Fibroblast of skin of back (primary cell): ENCODE data around the gene SERGEF.
A peak's percentile ranks its signal among the peaks of the same experiment; 100 is the strongest.

ENCODE experiments used
- DNase-seq: peaks from one replicate; pipeline ENCODE4 v3.0.0-alpha.2; 2013

The SERGEF gene

DNA sequence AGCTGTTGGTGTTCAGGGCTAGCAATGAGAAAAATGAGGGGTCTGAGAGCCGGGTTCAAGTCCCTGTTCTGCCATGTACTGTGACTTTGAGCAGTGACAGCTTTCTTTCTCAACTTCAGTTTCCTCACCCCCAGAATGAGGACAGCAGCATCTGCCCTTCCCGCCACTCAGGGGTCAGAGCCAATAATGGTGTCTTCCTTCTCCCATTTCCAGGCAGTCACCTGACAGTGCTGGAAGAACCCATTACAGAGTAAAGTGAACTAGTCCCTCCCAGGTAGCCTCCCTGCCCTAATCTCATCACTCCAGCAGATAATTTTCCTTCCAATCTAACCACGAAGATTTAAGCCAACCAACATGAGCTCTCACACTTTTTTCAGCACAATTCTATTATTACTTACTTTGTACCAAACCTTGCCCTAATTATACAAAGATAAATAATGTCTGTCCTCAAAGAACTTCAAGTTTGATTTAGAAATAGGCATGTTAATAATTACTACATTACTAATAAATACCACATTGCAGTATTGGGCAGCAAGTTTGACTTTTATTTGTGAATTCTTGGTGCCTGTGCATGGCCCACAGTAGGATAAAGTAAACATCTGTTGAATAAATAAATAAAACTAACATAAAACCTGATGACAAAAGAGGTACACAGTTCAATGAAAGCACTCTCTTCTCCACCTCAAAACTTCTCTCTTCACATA lies 61.0 kb downstream of the SERGEF start:
- no peak for DNase-seq

DNA sequence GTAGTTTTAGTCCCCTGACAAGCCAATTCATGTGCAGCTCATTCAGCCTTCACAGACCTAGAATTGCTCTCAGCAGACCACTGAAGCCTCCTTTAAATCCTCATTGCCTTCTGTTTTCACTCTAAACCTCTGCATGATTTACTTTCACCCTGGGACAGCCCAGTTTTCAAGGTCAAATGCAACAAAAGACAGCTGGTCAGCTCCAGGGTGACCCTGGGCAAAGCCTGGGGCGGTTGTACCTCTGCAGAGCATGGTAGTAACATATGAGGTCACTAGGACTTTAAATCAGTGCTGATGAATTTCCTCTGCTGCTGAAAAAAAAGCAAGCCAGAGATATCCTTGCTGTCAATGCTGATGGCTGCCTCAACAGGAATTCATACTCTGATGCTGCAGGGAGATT lies 62.2 kb downstream of the SERGEF start:
- no peak for DNase-seq

DNA sequence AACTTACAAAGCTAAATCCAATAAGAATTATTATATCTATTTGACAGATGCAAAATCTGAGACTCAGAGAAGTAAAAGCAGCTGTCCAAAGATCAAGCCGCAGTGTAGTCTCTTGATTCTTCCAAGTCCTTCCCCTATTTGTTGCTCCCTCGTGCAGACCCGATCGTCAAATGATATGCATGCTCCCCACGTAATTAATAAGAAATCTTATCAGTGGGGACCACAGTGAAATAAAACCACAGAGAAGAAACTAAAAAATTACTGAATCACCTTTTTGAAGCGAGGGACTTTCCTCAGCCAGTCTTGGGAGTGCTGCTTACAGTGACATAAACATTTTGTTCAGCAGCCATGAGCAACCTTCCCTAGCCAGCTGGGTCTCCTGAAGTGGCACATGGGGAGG lies 64.6 kb downstream of the SERGEF start:
- DNase-seq = no peak

DNA sequence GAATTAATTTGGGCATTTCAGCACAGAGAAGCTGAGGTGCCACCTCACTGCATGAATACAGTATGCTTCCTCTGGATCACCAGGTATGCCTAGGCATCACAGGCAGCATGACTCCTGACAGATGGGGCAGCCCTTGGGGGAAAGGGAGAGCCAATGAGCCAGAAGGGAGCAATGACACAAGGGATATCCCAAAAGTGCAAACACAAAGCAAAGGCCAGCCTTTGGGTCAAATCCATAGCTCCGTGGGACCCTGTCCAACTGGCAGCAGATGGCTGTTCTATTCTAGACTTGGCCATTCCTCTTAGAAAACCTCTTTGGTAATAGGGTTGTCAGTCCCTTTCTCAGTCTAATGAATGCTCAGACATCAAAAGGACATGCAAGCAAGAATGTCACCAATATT lies 73.3 kb downstream of the SERGEF start:
- DNase-seq = no peak

GRCh38 chr11:17936790-17937189 lies 76.1 kb downstream of the SERGEF start:
- no peak for DNase-seq

- no peak for DNase-seq
Measured at GRCh38 chr11:17934194-17934593, 78.7 kb downstream of the SERGEF start.

GRCh38 chr11:17933708-17934107 lies 79.1 kb downstream of the SERGEF start:
- no peak for DNase-seq

GRCh38 chr11:17932472-17932871 lies 80.4 kb downstream of the SERGEF start:
- DNase-seq = no peak

- DNase-seq = no peak
Measured at GRCh38 chr11:17931595-17931994, 81.3 kb downstream of the SERGEF start.

GRCh38 chr11:17930544-17931125 lies 82.2 kb downstream of the SERGEF start:
- no peak for DNase-seq

- DNase-seq = no peak
Measured at GRCh38 chr11:17929171-17929570, 83.7 kb downstream of the SERGEF start.

GRCh38 chr11:17927681-17928343 lies 85.0 kb downstream of the SERGEF start:
- DNase-seq = no peak

- DNase-seq = no peak
Measured at GRCh38 chr11:17927041-17927440, 85.8 kb downstream of the SERGEF start.

- no peak for DNase-seq
Measured at GRCh38 chr11:17924713-17925112, 88.1 kb downstream of the SERGEF start.

DNA sequence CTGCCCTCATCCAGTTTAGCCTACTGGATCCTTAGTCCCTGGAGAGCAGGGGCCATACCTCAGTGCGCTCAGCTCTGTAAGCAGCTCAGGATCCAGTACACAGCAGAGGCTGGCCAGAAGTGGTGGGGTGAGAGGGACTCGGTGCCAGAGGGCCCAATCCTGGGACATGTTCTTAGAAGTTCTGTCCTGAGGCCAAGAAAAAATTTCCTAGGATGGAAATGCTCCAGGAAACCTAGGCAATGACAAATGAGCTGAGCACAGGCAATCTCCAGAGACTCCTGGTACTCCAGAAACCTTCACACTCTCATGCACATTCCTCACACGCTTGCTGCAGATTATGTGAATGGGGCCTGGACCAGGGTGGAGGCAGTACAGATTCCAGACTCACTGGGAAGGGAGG lies 89.6 kb downstream of the SERGEF start:
- DNase-seq = peak; percentile 14

DNA sequence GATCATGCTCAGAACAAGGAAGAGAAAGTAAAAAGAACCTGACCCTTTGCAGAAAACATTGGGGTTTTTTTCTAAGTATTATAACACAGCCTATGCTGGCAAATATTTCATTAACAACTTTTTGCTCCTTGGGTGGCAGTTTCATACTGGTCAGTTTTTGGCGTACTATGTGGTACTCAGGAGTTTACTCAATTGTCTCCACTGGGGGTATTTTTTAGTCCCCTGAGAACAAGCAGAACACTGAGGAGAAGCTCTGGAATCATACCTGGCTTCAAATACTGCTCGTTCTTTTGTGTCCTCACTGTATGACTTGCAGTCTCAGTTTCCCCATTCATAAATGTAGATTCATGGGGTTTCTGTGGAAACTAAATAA lies 90.4 kb downstream of the SERGEF start:
- DNase-seq = no peak

- peak; percentile 8 for DNase-seq
Measured at GRCh38 chr11:17921659-17922415, 91.0 kb downstream of the SERGEF start.

- no peak for DNase-seq
Measured at GRCh38 chr11:17918049-17918605, 94.7 kb downstream of the SERGEF start.

DNA sequence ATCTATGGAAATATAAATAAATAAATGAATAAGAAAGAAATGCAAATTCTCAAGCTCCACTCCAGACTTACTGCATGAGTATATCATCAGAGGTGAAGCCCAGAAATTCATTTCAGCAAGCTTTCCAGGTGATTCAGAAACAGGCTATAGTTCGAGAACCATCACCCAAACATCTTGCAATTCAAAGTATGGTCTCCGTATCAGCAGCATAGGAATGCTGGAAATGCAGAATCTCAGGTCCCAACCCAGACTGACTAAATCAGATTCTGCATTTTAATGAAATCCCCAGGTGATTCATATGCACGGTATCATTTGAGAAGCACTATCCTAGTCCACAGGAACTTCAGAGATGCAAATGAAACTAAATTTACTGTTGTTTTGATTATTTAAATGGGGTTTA lies 95.3 kb downstream of the SERGEF start:
- DNase-seq = no peak

GRCh38 chr11:17915500-17916143 lies 97.2 kb downstream of the SERGEF start:
- no peak for DNase-seq

DNA sequence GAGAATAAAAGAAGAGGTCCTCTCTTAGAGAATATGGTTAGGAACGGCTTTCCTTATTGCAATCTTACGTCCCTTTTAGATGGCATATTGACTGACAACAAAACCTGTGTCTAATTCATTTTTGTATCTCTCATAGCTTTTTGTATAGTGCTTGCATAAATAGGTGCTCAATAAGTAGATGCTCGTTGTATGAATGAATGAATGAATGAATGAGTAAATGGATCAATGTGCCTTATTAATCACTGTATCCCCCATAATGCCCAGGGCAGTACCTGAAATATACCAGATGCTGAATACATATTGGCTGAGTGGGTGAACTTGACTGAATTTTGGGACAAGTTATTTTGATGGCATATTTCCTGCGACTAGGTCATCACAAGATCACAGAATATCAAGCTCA lies 97.9 kb downstream of the SERGEF start:
- no peak for DNase-seq

DNA sequence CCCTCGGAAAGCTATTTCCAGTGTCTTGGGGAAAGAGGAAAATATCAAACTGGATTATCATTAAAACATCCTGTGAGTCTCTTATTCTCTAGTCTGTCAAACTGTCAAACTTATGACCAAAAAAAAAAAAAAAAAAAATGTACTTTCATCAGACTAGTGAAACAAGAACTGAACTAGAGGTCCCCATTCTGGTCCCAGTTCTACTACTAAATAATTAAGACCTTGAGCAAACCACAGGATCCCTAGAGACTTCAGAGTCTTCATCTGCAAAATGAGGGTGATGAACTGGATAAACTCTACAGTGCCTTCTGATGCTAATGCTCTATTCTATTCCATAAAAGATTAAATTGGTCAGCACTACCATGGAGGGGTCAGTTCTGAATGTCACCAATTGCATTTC lies 105.8 kb downstream of the SERGEF start:
- DNase-seq = no peak

- DNase-seq = no peak
Measured at GRCh38 chr11:17906436-17906835, 106.4 kb downstream of the SERGEF start.
